Body of pancreas (tissue), 4 donors: Measurements from ENCODE around the gene MRPS11.

Experiments used
- CTCF ChIP-seq, 7 experiments: fragments of 450-650 bp in 4 of 7; fragments of 200-600 bp in 3 of 7; sonication (generic) in 3 of 7; IDR thresholded peaks; one replicate each; pipeline ENCODE4 v1.5.1; 2016 to 2019; ENCODE audit warnings: antibody characterized with exemption in 7 of 7
- POLR2A ChIP-seq, 3 donors: fragments of 450-650 bp; IDR thresholded peaks; one replicate each; pipeline ENCODE4 v1.6.1; 2016; ENCODE audit warnings: antibody characterized with exemption in 3 of 3, mild to moderate bottlenecking in 2 of 3

GRCh38 chr15:88505721-88506120 is 38.2 kb downstream of the MRPS11 start:
- no peak for TF ChIP-seq CTCF (IDR thresholded peaks at IDR 0.05)
- no peak for TF ChIP-seq POLR2A (IDR thresholded peaks at IDR 0.05)
